Psoas muscle (tissue), 8 donors: ENCODE measurements around the gene CHD3. TPM values are rescaled to one million over a fixed set of nuclear protein-coding genes. Genes with fewer than 3 reads are reported as not detected.
A peak's percentile ranks its signal among the peaks of the same experiment; 100 is the strongest.

Source experiments
- ATAC-seq, 4 donors: fragments of 200-7000 bp; cut with Tn5 transposase; one replicate each; pipeline ENCODE4 v1.9.1; 2020; ENCODE audit warnings: moderate library complexity in 3 of 4, mild to moderate bottlenecking in 2 of 4
- DNase-seq, 2 donors: peaks; one replicate each; pipeline ENCODE4 v3.0.0-alpha.2; 2020
- H3K27ac ChIP-seq: fragments of 200-600 bp; one replicate; pipeline ENCODE4 v1.8.0; 2022
- H3K27me3 ChIP-seq, 3 donors: fragments of 200-600 bp in 1 of 3; one replicate each; pipeline versions ENCODE4 v1.6.1 to v1.8.0; 2013 to 2022; ENCODE audit warnings: low read length in 2 of 3, mild to moderate bottlenecking in 2 of 3, moderate library complexity in 1 of 3; ENCODE audit not compliant: insufficient read depth in 3 of 3
- H3K36me3 ChIP-seq, 2 donors: fragments of 200-600 bp in 1 of 2; one replicate each; pipeline versions ENCODE4 v1.6.1 to v1.8.0; 2013 to 2022; ENCODE audit warnings: low read depth in 1 of 2, mild to moderate bottlenecking in 1 of 2, moderate library complexity in 1 of 2; ENCODE audit not compliant: insufficient read depth in 1 of 2
- H3K4me1 ChIP-seq: fragments of 200-600 bp; one replicate; pipeline ENCODE4 v1.8.0; 2022
- H3K4me3 ChIP-seq: fragments of 200-600 bp; one replicate; pipeline ENCODE4 v1.8.0; 2022; ENCODE audit warnings: mild to moderate bottlenecking
- H3K9me3 ChIP-seq: fragments of 200-600 bp; one replicate; pipeline ENCODE4 v1.8.0; 2022
- CTCF ChIP-seq: fragments of 200-600 bp; IDR thresholded peaks from one replicate; pipeline ENCODE4 v1.8.0; 2022; ENCODE audit warnings: antibody characterized with exemption
- WGBS, 3 donors: extraction: QIAGEN DNeasy Blood & Tissue Kit; methylation state at CpG; one replicate each; pipeline versions ENCODE4 v1.1.6 to v1.1.7; 2013; 5-methylcytosine and 5-hydroxymethylcytosine counted together
- intact Hi-C, 2 donors: fragments of 100-400 bp; cut with DNase I; formaldehyde crosslinking; loops; one replicate each; pipeline versions ENCODE4 v1.11.0 to v1.14.2; 2022
- polyA plus RNA-seq, 3 donors: library from polyadenylated mRNA; stranded (reverse); fragments of 200-250 nt; gene quantifications; one replicate each; pipeline ENCODE4 v1.2.3, GENCODE V29; 2013
- total RNA-seq, 4 donors: library from RNA; stranded (reverse); fragmentation: NEBNext Ultra II Directional in 2 of 4; extraction: Animal tissue kit (Norgen Biotek cat#: 25700) in 2 of 4; gene quantifications; one replicate each; pipeline versions ENCODE4 v1.2.1 to v1.2.4, GENCODE V29; 2021 to 2023
- donor health status: healthy with polysubstance abuse.
- donor health status: DM: no; HTN: no; CAD: no; lungs with moderate emphysema.
- donor health status: Bipolar disorder and iron deficiency.
- donor health status: healthy.
- donor health status: DM: yes; HTN: yes; CAD: no.
- donor health status: DM: no; HTN: no; CAD: no.
- donor health status: DM: no; HTN: no; CAD: no.
- donor health status: DM: yes; HTN: yes; CAD: no.

Gene CHD3
- total and polyA plus RNA-seq, 7 donors, result 3.3 to 13.1 (median 6.9) TPM

GRCh38 chr17:7843257-7843535 lies 45.4 kb upstream of the CHD3 start:
- peak overlapping the region; percentile 81 for H3K4me3 ChIP-seq
- ATAC-seq (no peak), DNase-seq (no peak)
- H3K27me3 ChIP-seq, result no peaks in the 10 kb centered on the region
- H3K9me3 ChIP-seq, result no peaks in the 10 kb centered on the region
- H3K36me3 ChIP-seq, result peaks cover 2 to 40% of the 10 kb centered on the region in 2 donors
- peaks cover 43% of the 10 kb centered on the region for H3K4me1 ChIP-seq
- 0 to 1% (median 0%) methylated on average over 17 of the region's 17 CpGs for WGBS, 3 donors
- no peak for TF ChIP-seq CTCF
- intact Hi-C loops, result loop anchor here (1.0 to 10.0 kb wide), 3 partner anchors 14 to 361 kb away; partner anchors contain the start of genes NAA38 (in 1 of the 2), POLR2A (in 1 of the 2), SAT2 (in 1 of the 2) and SLC35G6 (in 1 of the 2)
- peak overlapping the region; percentile 99 for H3K27ac ChIP-seq

- H3K4me1 ChIP-seq, result peaks cover 41% of the 10 kb centered on the region
- H3K36me3 ChIP-seq, result peaks cover 2 to 43% of the 10 kb centered on the region in 2 donors
- peak overlapping the region; percentile 81 for H3K4me3 ChIP-seq
- intact Hi-C loops, result loop anchor here (1.0 to 10.0 kb wide), 3 partner anchors 14 to 361 kb away; partner anchors contain the start of genes NAA38 (in 1 of the 2), POLR2A (in 1 of the 2), SAT2 (in 1 of the 2) and SLC35G6 (in 1 of the 2)
- 0 to 1% (median 0%) methylated on average over 51 to 61 of the region's 61 CpGs for WGBS, 3 donors
- H3K9me3 ChIP-seq, result no peaks in the 10 kb centered on the region
- DNase-seq (peak; percentile 85 to 88), ATAC-seq (peak; percentile 21 to 40 (median 27))
- H3K27ac ChIP-seq, result peak overlapping the region; percentile 99
- H3K27me3 ChIP-seq, result no peaks in the 10 kb centered on the region
- no peak for TF ChIP-seq CTCF
Measured at GRCh38 chr17:7843536-7844291, 44.9 kb upstream of the CHD3 start.

- no peaks in the 10 kb centered on the region for H3K9me3 ChIP-seq
- no peak for TF ChIP-seq CTCF
- H3K27me3 ChIP-seq, result no peaks in the 10 kb centered on the region
- intact Hi-C loops, result loop anchor here (5.0 to 10.0 kb wide), 2 partner anchors 220 to 362 kb away; partner anchors contain the start of genes POLR2A (in 1 of the 2), SAT2 (in 1 of the 2) and SLC35G6 (in 1 of the 2)
- WGBS, 3 donors, result 0% methylated on average over 58 to 71 of the region's 71 CpGs
- DNase-seq (peak; percentile 90 to 94), ATAC-seq (peak; percentile 64 to 70 (median 66))
- peak overlapping the region; percentile 81 for H3K4me3 ChIP-seq
- H3K36me3 ChIP-seq, result peaks cover 7 to 51% of the 10 kb centered on the region in 2 donors
- peak overlapping the region; percentile 99 for H3K27ac ChIP-seq
- peaks cover 33% of the 10 kb centered on the region for H3K4me1 ChIP-seq
Measured at GRCh38 chr17:7844292-7845154, 44.1 kb upstream of the CHD3 start.

GRCh38 chr17:7845359-7846062 lies 43.1 kb upstream of the CHD3 start:
- H3K4me1 ChIP-seq, result peaks cover 23% of the 10 kb centered on the region
- no peak for DNase-seq
- peak overlapping the region; percentile 81 for H3K4me3 ChIP-seq

More at GRCh38 chr17:7845359-7846062, 43.1 kb upstream of the CHD3 start:
- 66 to 70% (median 69%) methylated on average over 15 of the region's 15 CpGs for WGBS, 3 donors
- intact Hi-C loops, result loop anchor here in 1 of 2 donors (10.0 kb wide), 1 partner anchor 221 kb away; the partner anchor contains the start of gene SAT2
- ATAC-seq, result no peak
- no peak for TF ChIP-seq CTCF
- Histone ChIP-seq H3K27me3 (no peaks in the 10 kb centered on the region), H3K9me3 (no peaks in the 10 kb centered on the region), H3K27ac (peak overlapping the region; percentile 99), H3K36me3 (peaks cover 7 to 54% of the 10 kb centered on the region in 2 donors)
